K562 (cell line): ENCODE data around the gene FAM83G.

Experiments used
- CBFA2T3 ChIP-seq: fragments of 450-650 bp; IDR thresholded peaks from 2 replicates; pipeline ENCODE4 v1.6.1; 2017
- EHMT2 ChIP-seq: fragments of 450-650 bp; IDR thresholded peaks from 2 replicates; pipeline ENCODE4 v1.6.1; 2018; ENCODE audit warnings: antibody characterized with exemption
- EZH2 ChIP-seq: IDR thresholded peaks from 2 replicates; pipeline ENCODE4 v1.6.1; 2012; ENCODE audit warnings: low read depth, mild to moderate bottlenecking, inconsistent platforms, low read length, borderline replicate concordance
- HNRNPL ChIP-seq: fragments of 200-400 bp; formaldehyde crosslinking; IDR thresholded peaks from 2 replicates; pipeline ENCODE4 v1.6.1; 2017; ENCODE audit warnings: low read depth, mild to moderate bottlenecking, low read length
- MAFK ChIP-seq: IDR thresholded peaks from 2 replicates; pipeline ENCODE4 v1.6.1; 2011; ENCODE audit warnings: low read length, improper control_type of control experiment
- POLR2A ChIP-seq: fragments of 450-650 bp; conservative IDR thresholded peaks from 2 replicates; pipeline ENCODE4 v1.6.1; 2016
- POLR3A ChIP-seq: IDR thresholded peaks from 2 replicates; pipeline ENCODE4 v1.6.1; 2011; ENCODE audit warnings: borderline replicate concordance, mild to moderate bottlenecking, moderate library complexity; ENCODE audit not compliant: insufficient read length, insufficient read depth; ENCODE audit errors: extremely low read depth
- RAD21 ChIP-seq, 2 experiments: fragments of 250-450 bp in 1 of 2; fragments of 450-650 bp in 1 of 2; sonication (Bioruptor Pico) in 1 of 2; formaldehyde crosslinking in 1 of 2; IDR thresholded peaks in 1 of 2; conservative IDR thresholded peaks in 1 of 2; 2 replicates each; pipeline versions ENCODE4 v1.4.0 to v1.8.0; 2020 to 2022; ENCODE audit warnings: mild to moderate bottlenecking in 2 of 2, moderate library complexity in 1 of 2
- ZNF140 ChIP-seq: fragments of 250-450 bp; sonication (Bioruptor Pico); IDR thresholded peaks from 2 replicates; pipeline ENCODE4 v1.8.0; 2021; ENCODE audit warnings: moderate library complexity, mild to moderate bottlenecking, inconsistent platforms

GRCh38 chr17:19020016-19020415 is 15.5 kb upstream of the FAM83G start:
- no peak for TF ChIP-seq MAFK
- TF ChIP-seq CBFA2T3 = no peak
- no peak for TF ChIP-seq EZH2
- no peak for TF ChIP-seq ZNF140 (CRISPR knock-in tag)
- TF ChIP-seq RAD21 (CRISPR knock-in tag; conservative IDR thresholded peaks at IDR 0.05 in 1 of 2, IDR thresholded peaks at IDR 0.05 in 1 of 2) = no peak
- no peak for TF ChIP-seq EHMT2
- TF ChIP-seq POLR2A = no peak
- TF ChIP-seq HNRNPL = no peak
- no peak for TF ChIP-seq POLR3A
